GM21717 (cell line): ENCODE measurements around the gene KRTAP10-9.
"Not testable (repeated sequence)": the region's sequence is repeated elsewhere in the genome, so short reads cannot be mapped to it uniquely, and the experiment has no call there.

ENCODE experiments used
- ATAC-seq: cut with Tn5 transposase; IDR thresholded peaks from one replicate; pipeline ENCODE4 v1.9.1; 2021; ENCODE audit warnings: mild to moderate bottlenecking, moderate library complexity; ENCODE audit not compliant: unreplicated experiment

The KRTAP10-9 gene

GRCh38 chr21:44658913-44659595 lies 32.2 kb downstream of the KRTAP10-9 start:
- no peak for ATAC-seq

- ATAC-seq, result not testable (repeated sequence)
Observed at GRCh38 chr21:44661567-44661966, 34.7 kb downstream of the KRTAP10-9 start.

GRCh38 chr21:44664691-44665090 lies 37.8 kb downstream of the KRTAP10-9 start:
- no peak for ATAC-seq

- ATAC-seq, result no peak
Observed at GRCh38 chr21:44666401-44667320, 39.8 kb downstream of the KRTAP10-9 start, which contains the start of gene KRTAP12-2. TSS of gene KRTAP12-2 (minus strand) at chr21:44666927. CDS start at chr21:44666886, 41 bp downstream.

GRCh38 chr21:44667612-44668011 lies 40.7 kb downstream of the KRTAP10-9 start:
- no peak for ATAC-seq

- no peak for ATAC-seq
Observed at GRCh38 chr21:44670642-44671432, 43.9 kb downstream of the KRTAP10-9 start.

- ATAC-seq, result no peak
Observed at GRCh38 chr21:44671911-44672310, 45.0 kb downstream of the KRTAP10-9 start.

GRCh38 chr21:44677881-44678280 lies 51.0 kb downstream of the KRTAP10-9 start:
- no peak for ATAC-seq
